Prostate gland (tissue), 2 donors: ENCODE results near the gene SEMA3G. TPM values are rescaled to one million over a fixed set of nuclear protein-coding genes. Genes with fewer than 3 reads are reported as not detected.

Source experiments
- DNase-seq: peaks from one replicate; pipeline ENCODE4 v3.0.0-alpha.2; 2019; ENCODE audit warnings: low spot score
- H3K27ac ChIP-seq, 2 donors: fragments of 200-600 bp; sonication (generic); 2 replicates each; pipeline ENCODE4 v1.5.1; 2017 to 2019
- H3K27me3 ChIP-seq: fragments of 200-600 bp; sonication (generic); replicated peaks from 2 replicates; pipeline ENCODE4 v1.5.1; 2019; ENCODE audit not compliant: insufficient read depth
- H3K36me3 ChIP-seq, 2 donors: fragments of 200-600 bp; sonication (generic); 1 replicate in 1 of 2; 2 replicates in 1 of 2; pipeline versions ENCODE4 v1.5.1 to v1.8.1; 2017 to 2019
- H3K4me1 ChIP-seq: fragments of 200-600 bp; sonication (generic); replicated peaks from 2 replicates; pipeline ENCODE4 v1.5.1; 2019
- H3K4me3 ChIP-seq, 2 donors: fragments of 200-600 bp; sonication (generic); 2 replicates each; pipeline ENCODE4 v1.5.1; 2017 to 2019
- H3K9me3 ChIP-seq: fragments of 200-600 bp; sonication (generic); 2 replicates; pipeline ENCODE4 v1.5.1; 2017
- POLR2A ChIP-seq: fragments of 450-650 bp; IDR thresholded peaks from one replicate; pipeline ENCODE4 v1.6.1; 2016; ENCODE audit warnings: antibody characterized with exemption, mild to moderate bottlenecking
- POLR2AphosphoS5 ChIP-seq: sonication (generic); formaldehyde crosslinking; IDR thresholded peaks from one replicate; pipeline ENCODE4 v1.6.1; 2017; ENCODE audit warnings: antibody characterized with exemption
- WGBS: methylation state at CpG from one replicate; pipeline ENCODE4 v1.1.5; 2018; 5-methylcytosine and 5-hydroxymethylcytosine counted together
- intact Hi-C: fragments of 100-400 bp; cut with DNase I; formaldehyde crosslinking; loops from one replicate; pipeline ENCODE4 v1.14.2; 2022
- total RNA-seq, 2 donors: library from RNA; depleted of rRNA; stranded (reverse); fragments of >200 nt; gene quantifications; one replicate each; pipeline ENCODE4 v1.1.0, GENCODE V29; 2016
- TF ChIP-seq, protein P1 (sequence below), 4 experiments: fragments of 200-600 bp in 2 of 4; fragments of 450-650 bp in 2 of 4; sonication (generic) in 2 of 4; IDR thresholded peaks; 1 replicate in 3 of 4; 2 replicates in 1 of 4; pipeline ENCODE4 v1.5.1; 2016 to 2019; ENCODE audit warnings: antibody characterized with exemption in 4 of 4, mild to moderate bottlenecking in 2 of 4, moderate library complexity in 2 of 4

The SEMA3G gene
- total RNA-seq, 2 donors from 2014 or later, result 3.5 to 7.6 TPM

DNA sequence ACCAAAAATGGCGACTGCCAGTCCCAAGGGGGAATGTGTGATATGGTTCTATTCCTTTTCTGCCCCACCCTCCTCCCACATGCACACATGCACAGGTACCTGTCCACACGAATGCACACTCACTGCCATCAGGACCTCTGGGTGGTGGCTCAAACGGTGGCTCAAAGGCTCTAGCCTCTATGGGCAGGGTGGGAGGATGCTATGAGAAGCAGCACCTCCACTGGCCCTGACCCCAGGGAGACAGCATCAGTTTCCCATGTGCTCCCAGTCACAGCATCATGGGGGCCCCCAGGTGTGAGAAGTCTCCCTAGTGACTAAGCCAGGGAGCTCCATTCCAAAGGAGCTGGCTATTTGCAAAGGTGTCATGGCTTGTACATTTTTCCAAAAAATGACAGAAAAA, 15.9 kb downstream of the SEMA3G start:
- TF ChIP-seq POLR2AphosphoS5, result no peak
- TF ChIP-seq, protein P1, sequence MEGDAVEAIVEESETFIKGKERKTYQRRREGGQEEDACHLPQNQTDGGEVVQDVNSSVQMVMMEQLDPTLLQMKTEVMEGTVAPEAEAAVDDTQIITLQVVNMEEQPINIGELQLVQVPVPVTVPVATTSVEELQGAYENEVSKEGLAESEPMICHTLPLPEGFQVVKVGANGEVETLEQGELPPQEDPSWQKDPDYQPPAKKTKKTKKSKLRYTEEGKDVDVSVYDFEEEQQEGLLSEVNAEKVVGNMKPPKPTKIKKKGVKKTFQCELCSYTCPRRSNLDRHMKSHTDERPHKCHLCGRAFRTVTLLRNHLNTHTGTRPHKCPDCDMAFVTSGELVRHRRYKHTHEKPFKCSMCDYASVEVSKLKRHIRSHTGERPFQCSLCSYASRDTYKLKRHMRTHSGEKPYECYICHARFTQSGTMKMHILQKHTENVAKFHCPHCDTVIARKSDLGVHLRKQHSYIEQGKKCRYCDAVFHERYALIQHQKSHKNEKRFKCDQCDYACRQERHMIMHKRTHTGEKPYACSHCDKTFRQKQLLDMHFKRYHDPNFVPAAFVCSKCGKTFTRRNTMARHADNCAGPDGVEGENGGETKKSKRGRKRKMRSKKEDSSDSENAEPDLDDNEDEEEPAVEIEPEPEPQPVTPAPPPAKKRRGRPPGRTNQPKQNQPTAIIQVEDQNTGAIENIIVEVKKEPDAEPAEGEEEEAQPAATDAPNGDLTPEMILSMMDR (IDR thresholded peaks at IDR 0.05), result no peak
- TF ChIP-seq POLR2A, result no peak
- Histone ChIP-seq H3K4me3 (no peak overlapping the region), H3K9me3 (no peaks in the 10 kb centered on the region), H3K27ac (no peak overlapping the region), H3K36me3 (no peaks in the 10 kb centered on the region), H3K4me1 (no peaks in the 10 kb centered on the region), H3K27me3 (no peaks in the 10 kb centered on the region)
- WGBS, result 63% methylated on average over 3 of the region's 3 CpGs
- intact Hi-C loops, result loop anchor here (2.0 kb wide), 1 partner anchor 18 kb away; no protein-coding TSS in a partner anchor
- no peak for DNase-seq

DNA sequence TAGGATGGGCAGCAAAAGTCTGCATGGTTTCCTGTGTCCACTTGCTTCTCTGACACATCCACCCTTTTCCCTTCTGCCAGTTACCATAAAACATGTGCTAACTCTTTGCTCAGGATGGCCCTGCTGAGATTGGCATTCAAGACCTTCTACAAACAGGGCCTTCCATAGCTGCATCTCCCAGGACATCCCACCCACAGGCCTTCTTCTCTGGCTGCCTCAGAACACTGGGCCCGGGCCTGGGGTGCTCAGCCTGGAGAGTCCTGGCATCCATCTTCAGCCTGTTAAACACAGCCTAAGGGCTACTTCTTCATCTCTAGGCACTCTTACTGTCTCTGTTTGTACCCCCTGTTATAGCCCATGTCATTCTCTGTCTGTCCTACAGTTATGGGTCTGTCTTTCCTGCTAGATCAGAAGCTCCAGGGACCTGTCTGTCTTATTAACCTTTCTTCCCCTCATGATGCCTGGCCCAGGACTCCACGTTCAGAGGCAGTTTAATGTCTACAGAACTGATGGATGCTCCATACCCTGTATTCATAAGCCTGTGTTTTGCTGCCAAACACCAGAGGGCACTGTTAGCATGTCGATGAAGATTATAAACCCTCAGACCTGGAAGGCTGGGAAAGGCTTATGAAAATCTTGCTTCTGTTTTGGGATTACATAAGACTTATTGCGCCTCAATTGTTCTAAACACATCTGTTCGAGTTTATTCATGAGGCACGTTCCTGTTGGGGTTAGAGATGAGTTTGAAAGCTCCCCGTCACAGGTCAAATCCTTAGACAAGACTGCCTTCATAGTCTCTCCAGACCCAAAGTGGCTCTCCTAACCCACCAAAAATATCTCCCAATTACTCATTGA, 16.5 kb downstream of the SEMA3G start:
- peak; percentile 70 for DNase-seq
- intact Hi-C loops, result loop anchor here (2.0 kb wide), 1 partner anchor 18 kb away; no protein-coding TSS in a partner anchor
- Histone ChIP-seq H3K4me1 (no peaks in the 10 kb centered on the region), H3K4me3 (no peak overlapping the region), H3K36me3 (no peaks in the 10 kb centered on the region), H3K9me3 (no peaks in the 10 kb centered on the region), H3K27me3 (no peaks in the 10 kb centered on the region), H3K27ac (no peak overlapping the region)
- WGBS, result 11% methylated on average over 7 of the region's 7 CpGs
- no peak for TF ChIP-seq POLR2A
- TF ChIP-seq, protein P1 (IDR thresholded peaks at IDR 0.05), result peak in 3 of 4 experiments; percentile 79 to 85 (median 80)
- TF ChIP-seq POLR2AphosphoS5, result peak; percentile 70

DNA sequence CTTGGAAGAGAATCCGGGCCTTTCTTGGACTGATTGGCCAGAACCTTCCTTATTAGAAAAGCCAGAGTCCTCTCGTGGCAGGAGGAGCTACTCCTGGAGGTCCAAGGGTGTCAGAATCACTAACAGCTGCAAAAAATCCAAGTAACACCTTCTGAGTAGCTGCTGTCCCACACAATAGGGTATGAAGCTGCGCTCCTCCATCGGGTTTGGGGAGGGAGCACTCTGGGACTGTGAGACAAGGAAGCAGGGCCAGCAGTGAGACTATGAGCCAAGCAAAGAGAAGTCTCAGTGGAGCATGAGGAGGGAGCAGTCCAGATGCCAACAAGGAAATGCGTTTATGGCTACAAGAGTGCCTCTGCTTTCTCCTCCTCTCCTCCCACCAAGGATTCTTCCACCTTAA, 21.7 kb downstream of the SEMA3G start:
- no peaks in the 10 kb centered on the region for H3K36me3 ChIP-seq
- intact Hi-C loops, result no loop called here
- 22% methylated on average over 5 of the region's 5 CpGs for WGBS
- no peaks in the 10 kb centered on the region for H3K27me3 ChIP-seq
- DNase-seq, result no peak
- no peaks in the 10 kb centered on the region for H3K4me1 ChIP-seq
- TF ChIP-seq, protein P1 (IDR thresholded peaks at IDR 0.05), result no peak
- TF ChIP-seq POLR2AphosphoS5 (no peak), POLR2A (no peak)
- H3K27ac ChIP-seq, result peak overlapping the region in 1 of 2 donors; percentile 0
- H3K9me3 ChIP-seq, result no peaks in the 10 kb centered on the region
- H3K4me3 ChIP-seq, result no peak overlapping the region

DNA sequence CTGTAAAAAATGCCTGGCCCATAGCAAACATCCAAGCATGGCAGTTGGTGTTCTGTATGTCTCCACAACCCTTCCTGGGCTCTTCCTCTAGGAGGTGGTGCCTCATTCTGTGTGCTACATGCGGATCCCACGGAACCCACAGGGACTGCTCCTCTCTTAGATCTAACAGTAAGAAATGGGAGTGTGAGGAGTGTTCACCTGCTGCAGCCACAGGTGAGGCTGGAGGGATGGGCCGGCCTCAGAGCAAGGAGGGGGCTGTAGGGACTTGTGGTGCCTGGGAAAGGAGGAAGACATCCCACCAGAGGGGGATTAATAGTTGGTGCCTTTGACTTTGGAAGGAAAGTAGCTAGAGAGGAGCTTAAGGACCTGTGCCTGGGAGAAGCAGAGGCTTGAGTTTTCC, 22.2 kb downstream of the SEMA3G start:
- whole genome bisulfite sequencing, result 90% methylated on average over 3 of the region's 3 CpGs
- TF ChIP-seq POLR2A, result no peak
- TF ChIP-seq, protein P1 (IDR thresholded peaks at IDR 0.05), result no peak
- TF ChIP-seq POLR2AphosphoS5, result no peak
- no peak for DNase-seq
- Histone ChIP-seq H3K27me3 (no peaks in the 10 kb centered on the region), H3K4me1 (no peaks in the 10 kb centered on the region), H3K9me3 (no peaks in the 10 kb centered on the region), H3K4me3 (no peak overlapping the region), H3K27ac (peak overlapping the region in 1 of 2 donors; percentile 0), H3K36me3 (no peaks in the 10 kb centered on the region)
- intact Hi-C loops, result no loop called here

DNA sequence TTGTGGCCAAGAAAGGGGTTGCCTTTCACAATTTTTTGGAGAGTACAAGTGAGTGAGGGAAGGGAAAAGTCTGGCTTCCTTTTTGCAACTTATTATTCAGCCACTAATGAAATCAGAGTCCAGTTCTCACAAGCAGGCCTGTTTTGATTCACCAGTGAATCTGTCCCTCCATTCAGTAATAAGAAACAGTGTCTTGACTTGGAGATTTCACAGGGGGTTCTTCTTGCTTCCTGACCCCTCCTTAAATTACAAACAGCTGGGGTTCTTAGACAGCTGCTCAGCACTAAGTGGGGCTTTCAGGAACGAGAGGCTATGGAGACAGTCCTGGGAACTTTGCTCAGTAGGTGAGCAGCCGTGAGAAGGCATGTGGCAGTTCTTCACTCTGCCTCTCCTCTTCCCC, 24.5 kb downstream of the SEMA3G start:
- intact Hi-C loops, result no loop called here
- Histone ChIP-seq H3K4me1 (no peaks in the 10 kb centered on the region), H3K4me3 (no peak overlapping the region), H3K36me3 (no peaks in the 10 kb centered on the region), H3K27me3 (no peaks in the 10 kb centered on the region), H3K9me3 (no peaks in the 10 kb centered on the region), H3K27ac (no peak overlapping the region)
- TF ChIP-seq POLR2A (no peak), POLR2AphosphoS5 (no peak)
- TF ChIP-seq, protein P1 (IDR thresholded peaks at IDR 0.05), result no peak
- no peak for DNase-seq
- 54% methylated on average over 2 of the region's 2 CpGs for WGBS
